PC-9 (cell line): ENCODE measurements around the gene UBE2O. TPM values are rescaled to one million over a fixed set of nuclear protein-coding genes. Genes with fewer than 3 reads are reported as not detected.

Experiments used
- BruUV-seq: library from RNA; stranded (reverse); fragments of 400-500 nt; replicated peaks from 2 replicates; lab custom pipeline; 2021; lab: Mats Ljungman, UMichigan
- CTCF ChIA-PET: fragments of 300-600 bp; sonication (Branson Sonifier 250); formaldehyde crosslinking; loops from one replicate; lab custom pipeline; 2022; ENCODE audit warnings: antibody characterized with exemption; lab: Charles Lee
- POLR2A ChIA-PET: fragments of 300-600 bp; sonication (Branson Sonifier 250); formaldehyde crosslinking; loops from one replicate; lab custom pipeline; 2022; ENCODE audit warnings: antibody characterized with exemption; ENCODE audit not compliant: unreplicated experiment; lab: Charles Lee
- DNase-seq, 2 experiments: peaks; one replicate each; pipeline versions ENCODE4 v3.0.0 to v3.0.0-alpha.2; 2015 to 2022; ENCODE audit warnings: mixed read lengths in 1 of 2
- H2AFZ ChIP-seq: fragments of 200-600 bp; sonication (generic); 2 replicates; pipeline ENCODE4 v1.8.1; 2017; ENCODE audit warnings: antibody characterized with exemption
- H3F3A ChIP-seq: fragments of 200-600 bp; sonication (generic); 2 replicates; pipeline ENCODE4 v1.8.1; 2017; ENCODE audit warnings: antibody characterized with exemption, mild to moderate bottlenecking, low read depth; ENCODE audit not compliant: insufficient read depth
- H3K27ac ChIP-seq: fragments of 200-600 bp; sonication (generic); 2 replicates; pipeline ENCODE4 v1.6.1; 2016; ENCODE audit warnings: mixed run types
- H3K27me3 ChIP-seq: fragments of 200-600 bp; sonication (generic); 2 replicates; pipeline ENCODE4 v1.6.1; 2016; ENCODE audit warnings: low read depth, mixed run types; ENCODE audit not compliant: insufficient read depth
- H3K36me3 ChIP-seq: fragments of 200-600 bp; sonication (generic); 2 replicates; pipeline ENCODE4 v1.6.1; 2016; ENCODE audit warnings: low read depth, mixed run types
- H3K4me1 ChIP-seq: fragments of 200-600 bp; sonication (generic); replicated peaks from 2 replicates; pipeline ENCODE4 v1.6.1; 2016; ENCODE audit warnings: mixed run types; ENCODE audit not compliant: insufficient read depth
- H3K4me2 ChIP-seq: fragments of 200-600 bp; sonication (generic); 2 replicates; pipeline ENCODE4 v1.6.1; 2017; ENCODE audit warnings: mixed run types
- H3K4me3 ChIP-seq: fragments of 200-600 bp; sonication (generic); 2 replicates; pipeline ENCODE4 v1.6.1; 2016; ENCODE audit warnings: mixed run types
- H3K79me2 ChIP-seq: fragments of 200-600 bp; sonication (generic); 2 replicates; pipeline ENCODE4 v1.6.1; 2017; ENCODE audit warnings: low read depth, mixed run types
- H3K9me2 ChIP-seq: fragments of 200-600 bp; sonication (generic); 2 replicates; pipeline ENCODE4 v1.8.1; 2017; ENCODE audit warnings: mild to moderate bottlenecking; ENCODE audit not compliant: insufficient read depth
- H3K9me3 ChIP-seq: fragments of 200-600 bp; sonication (generic); 2 replicates; pipeline ENCODE4 v1.8.1; 2016; ENCODE audit warnings: low read depth; ENCODE audit not compliant: insufficient read depth
- H4K20me1 ChIP-seq: fragments of 200-600 bp; sonication (generic); 2 replicates; pipeline ENCODE4 v1.8.1; 2017; ENCODE audit not compliant: insufficient read depth
- EZH2 ChIP-seq: fragments of 200-600 bp; sonication (generic); IDR thresholded peaks from 2 replicates; pipeline ENCODE4 v1.8.0; 2017; ENCODE audit warnings: antibody characterized with exemption, low read depth
- intact Hi-C: fragments of 100-400 bp; cut with micrococcal nuclease; formaldehyde crosslinking; loops from one replicate; pipeline ENCODE4 v1.10.0; 2022; ENCODE audit not compliant: unreplicated experiment
- total RNA-seq: library from RNA; stranded (reverse); gene quantifications from 2 replicates; pipeline ENCODE4 v1.2.3, GENCODE V29; 2021
- TF ChIP-seq, protein P1 (sequence below): fragments of 200-600 bp; sonication (generic); conservative IDR thresholded peaks from 2 replicates; pipeline ENCODE4 v1.6.1; 2017; ENCODE audit warnings: mixed run types, antibody characterized with exemption, mild to moderate bottlenecking, moderate library complexity

Gene UBE2O
- total RNA-seq, 1 experiment from 2014 or later: 28.0 TPM

DNA sequence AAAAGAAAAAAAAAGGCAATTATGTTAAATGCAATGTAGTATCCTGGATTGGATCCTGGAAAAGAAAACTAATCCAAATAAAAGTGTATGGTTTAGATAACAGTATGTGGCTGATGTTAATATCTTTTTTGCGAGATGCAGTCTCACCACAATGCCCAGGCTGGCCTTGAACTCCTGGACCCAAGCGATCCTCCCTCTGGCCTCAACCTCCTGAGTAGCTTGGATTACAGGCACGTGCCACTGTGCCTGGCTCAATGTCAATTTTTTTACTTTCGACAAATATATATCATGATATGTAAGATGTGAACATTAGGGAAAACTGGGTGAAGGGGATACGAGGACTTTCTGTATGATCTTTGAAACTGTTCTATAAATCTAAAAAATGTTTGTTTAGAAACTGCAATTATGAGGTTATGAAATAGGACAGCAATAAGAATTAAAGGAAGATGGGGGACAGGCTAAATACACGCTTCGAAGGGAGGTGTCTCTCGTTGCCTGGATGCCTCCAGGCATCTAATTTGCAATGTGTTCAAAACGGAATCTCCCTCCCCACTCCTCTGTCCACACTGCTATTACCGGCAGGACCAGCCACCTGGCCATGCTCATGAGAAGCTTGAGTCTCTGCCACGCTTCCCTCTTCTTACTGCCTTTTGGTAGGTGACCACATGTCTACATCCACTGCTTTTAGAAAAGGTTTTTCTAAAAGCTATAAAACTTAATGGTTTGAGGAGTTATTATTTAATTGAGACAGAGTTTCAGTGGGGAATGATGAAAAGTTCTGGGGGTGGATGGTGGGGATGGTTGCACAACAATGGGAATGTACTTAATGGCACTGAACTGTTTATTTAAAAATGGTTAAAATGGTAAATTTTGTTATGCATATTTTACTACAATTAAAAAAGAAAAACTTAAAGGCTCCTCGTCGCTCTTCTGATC lies 15.2 kb downstream of the UBE2O start:
- intact Hi-C loops: no loop called here
- H3K4me3 ChIP-seq: no peak overlapping the region
- TF ChIP-seq, protein P1, sequence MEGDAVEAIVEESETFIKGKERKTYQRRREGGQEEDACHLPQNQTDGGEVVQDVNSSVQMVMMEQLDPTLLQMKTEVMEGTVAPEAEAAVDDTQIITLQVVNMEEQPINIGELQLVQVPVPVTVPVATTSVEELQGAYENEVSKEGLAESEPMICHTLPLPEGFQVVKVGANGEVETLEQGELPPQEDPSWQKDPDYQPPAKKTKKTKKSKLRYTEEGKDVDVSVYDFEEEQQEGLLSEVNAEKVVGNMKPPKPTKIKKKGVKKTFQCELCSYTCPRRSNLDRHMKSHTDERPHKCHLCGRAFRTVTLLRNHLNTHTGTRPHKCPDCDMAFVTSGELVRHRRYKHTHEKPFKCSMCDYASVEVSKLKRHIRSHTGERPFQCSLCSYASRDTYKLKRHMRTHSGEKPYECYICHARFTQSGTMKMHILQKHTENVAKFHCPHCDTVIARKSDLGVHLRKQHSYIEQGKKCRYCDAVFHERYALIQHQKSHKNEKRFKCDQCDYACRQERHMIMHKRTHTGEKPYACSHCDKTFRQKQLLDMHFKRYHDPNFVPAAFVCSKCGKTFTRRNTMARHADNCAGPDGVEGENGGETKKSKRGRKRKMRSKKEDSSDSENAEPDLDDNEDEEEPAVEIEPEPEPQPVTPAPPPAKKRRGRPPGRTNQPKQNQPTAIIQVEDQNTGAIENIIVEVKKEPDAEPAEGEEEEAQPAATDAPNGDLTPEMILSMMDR: no peak
- TF ChIP-seq EZH2: no peak
- H3K27me3 ChIP-seq: no peaks in the 10 kb centered on the region
- no peaks in the 10 kb centered on the region; the same call in 1 of the 2 replicates for H4K20me1 ChIP-seq
- ChIA-PET POLR2A (interaction anchor here (0.9 kb wide), 1 partner anchor 16 kb away, joined by 6 read pairs; no protein-coding TSS in a partner anchor), CTCF (interaction anchor here (0.7 kb wide), 1 partner anchor 280 kb away, joined by 3 read pairs; no protein-coding TSS in a partner anchor)
- BruUV-seq: no TSS peak
- no peaks in the 10 kb centered on the region for H3K9me2 ChIP-seq
- no peak overlapping the region for H2AFZ ChIP-seq
- no peak overlapping the region for H3K27ac ChIP-seq
- H3K79me2 ChIP-seq: peaks cover 72% of the 10 kb centered on the region
- H3K9me3 ChIP-seq: no peaks in the 10 kb centered on the region
- no peak for DNase-seq
- no peaks in the 10 kb centered on the region for H3K4me1 ChIP-seq
- H3K36me3 ChIP-seq: no peaks in the 10 kb centered on the region
- H3K4me2 ChIP-seq: no peak overlapping the region
- no peaks in the 10 kb centered on the region for H3F3A ChIP-seq

DNA sequence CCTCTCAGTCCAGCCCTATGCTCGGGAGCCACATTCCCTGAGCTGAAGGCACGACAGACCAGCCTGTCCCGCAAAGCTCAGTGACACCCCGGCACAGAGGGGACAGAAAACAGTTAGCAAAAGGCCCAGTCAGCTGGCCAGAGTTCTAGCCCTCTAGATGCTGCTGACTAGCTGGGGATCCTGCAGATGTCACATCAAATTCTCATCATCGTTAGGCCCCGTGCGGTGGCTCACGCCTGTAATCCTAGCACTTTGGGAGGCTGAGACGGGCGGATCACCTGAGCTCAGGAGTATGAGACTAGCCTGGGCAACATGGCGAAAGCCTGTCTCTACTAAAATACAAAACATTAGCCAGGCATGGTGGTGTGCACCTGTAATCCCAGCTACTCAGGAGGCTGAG lies 17.2 kb downstream of the UBE2O start:
- no TSS peak for BruUV-seq
- Histone ChIP-seq H3K4me1 (no peaks in the 10 kb centered on the region), H3K4me2 (no peak overlapping the region), H3K9me3 (no peaks in the 10 kb centered on the region), H3K27ac (no peak overlapping the region), H3K9me2 (no peaks in the 10 kb centered on the region), H3F3A (no peaks in the 10 kb centered on the region), H3K36me3 (no peaks in the 10 kb centered on the region), H3K4me3 (no peak overlapping the region), H3K27me3 (no peaks in the 10 kb centered on the region), H4K20me1 (no peaks in the 10 kb centered on the region; the same call in 1 of the 2 replicates), H2AFZ (no peak overlapping the region), H3K79me2 (peaks cover 58% of the 10 kb centered on the region)
- TF ChIP-seq, protein P1: no peak
- no peak for TF ChIP-seq EZH2
- POLR2A ChIA-PET: no interaction called here
- intact Hi-C loops: no loop called here
- DNase-seq: no peak
- CTCF ChIA-PET: interaction anchor here (0.6 kb wide), 2 partner anchors 18 to 106 kb away, joined by 4 to 6 read pairs; no protein-coding TSS in a partner anchor

- H3K9me3 ChIP-seq: no peaks in the 10 kb centered on the region
- H3K27ac ChIP-seq: no peak overlapping the region
- H2AFZ ChIP-seq: no peak overlapping the region
- no peak for DNase-seq
- ChIA-PET CTCF (interaction anchor here (1.3 kb wide), 1 partner anchor 23 kb away, joined by 3 read pairs; no protein-coding TSS in a partner anchor), POLR2A (no interaction called here)
- H3K4me3 ChIP-seq: no peak overlapping the region
- no peaks in the 10 kb centered on the region for H3K36me3 ChIP-seq
- intact Hi-C loops: no loop called here
- peaks cover 3% of the 10 kb centered on the region; the same call in 1 of the 2 replicates for H3F3A ChIP-seq
- BruUV-seq: no TSS peak
- H4K20me1 ChIP-seq: no peaks in the 10 kb centered on the region; the same call in 1 of the 2 replicates
- TF ChIP-seq EZH2: no peak
- TF ChIP-seq, protein P1: no peak
- H3K4me1 ChIP-seq: no peaks in the 10 kb centered on the region
- no peaks in the 10 kb centered on the region for H3K9me2 ChIP-seq
- H3K79me2 ChIP-seq: peaks cover 51% of the 10 kb centered on the region
- H3K4me2 ChIP-seq: no peak overlapping the region
- H3K27me3 ChIP-seq: no peaks in the 10 kb centered on the region
Measured at GRCh38 chr17:76434870-76435269, 18.1 kb downstream of the UBE2O start.
